Germinal center (tissue), 1 donor: ENCODE data around the gene FOSB.
"Not testable (repeated sequence)": the region's sequence is repeated elsewhere in the genome, so short reads cannot be mapped to it uniquely, and the experiment has no call there.

Experiments used
- DNase-seq: peaks from one replicate; pipeline ENCODE4 v3.0.0; 2012; ENCODE audit warnings: mixed read lengths, low spot score

The FOSB gene

GRCh38 chr19:45506246-45506988 lies 38.6 kb downstream of the FOSB start:
- DNase-seq: peak; percentile 91

DNA sequence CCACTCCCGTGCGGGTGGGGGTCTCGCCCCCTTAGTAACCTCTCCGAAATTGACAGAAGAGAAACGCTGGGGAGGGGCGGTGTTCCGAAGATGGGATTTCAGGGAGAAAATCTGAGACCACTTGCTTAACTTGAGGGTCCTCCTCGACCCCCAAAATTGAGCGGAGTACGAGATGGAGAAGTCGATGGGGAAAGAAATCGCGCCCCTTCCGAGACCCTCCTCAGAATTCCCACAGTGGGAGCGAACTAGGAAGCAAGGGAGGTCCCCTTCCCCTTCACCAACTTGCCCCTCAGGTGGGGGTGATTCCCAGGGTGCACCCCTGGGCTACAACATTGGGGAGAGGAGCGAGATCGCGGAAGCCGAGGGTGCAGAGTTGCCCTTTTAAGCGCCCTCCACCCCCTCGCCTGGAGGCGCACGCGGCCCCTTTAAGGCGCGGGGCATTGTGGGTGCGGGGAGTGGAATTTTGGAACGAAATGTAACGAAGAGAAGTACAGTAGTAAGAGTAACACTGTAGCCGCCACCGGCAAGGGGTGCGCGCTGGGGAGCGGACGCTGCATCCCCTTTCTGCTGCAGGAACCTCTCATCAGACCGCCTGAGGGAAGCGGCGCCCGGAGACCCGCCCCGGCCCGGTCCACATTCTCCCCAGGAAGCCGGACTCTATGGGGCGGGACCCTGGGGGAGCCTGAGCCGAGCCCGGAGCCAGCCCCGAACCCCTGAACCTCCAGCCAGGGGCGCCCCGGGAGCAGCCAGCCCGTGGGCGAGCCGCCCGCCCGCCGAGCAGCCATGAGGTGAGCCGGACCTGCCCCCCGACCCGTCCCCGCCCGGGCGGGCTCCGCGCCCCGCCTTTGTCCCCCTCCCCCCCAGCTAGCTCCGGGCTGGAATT lies 39.4 kb downstream of the FOSB start, which contains the start of gene VASP:
Gene VASP, plus strand, starts transcription at position 491 of the 883 bp plus-strand sequence. Its CDS starts 293 bp downstream, at position 784.
- peak; percentile 86 for DNase-seq

- DNase-seq: no peak
Measured at GRCh38 chr19:45507872-45508416, 40.1 kb downstream of the FOSB start.

DNA sequence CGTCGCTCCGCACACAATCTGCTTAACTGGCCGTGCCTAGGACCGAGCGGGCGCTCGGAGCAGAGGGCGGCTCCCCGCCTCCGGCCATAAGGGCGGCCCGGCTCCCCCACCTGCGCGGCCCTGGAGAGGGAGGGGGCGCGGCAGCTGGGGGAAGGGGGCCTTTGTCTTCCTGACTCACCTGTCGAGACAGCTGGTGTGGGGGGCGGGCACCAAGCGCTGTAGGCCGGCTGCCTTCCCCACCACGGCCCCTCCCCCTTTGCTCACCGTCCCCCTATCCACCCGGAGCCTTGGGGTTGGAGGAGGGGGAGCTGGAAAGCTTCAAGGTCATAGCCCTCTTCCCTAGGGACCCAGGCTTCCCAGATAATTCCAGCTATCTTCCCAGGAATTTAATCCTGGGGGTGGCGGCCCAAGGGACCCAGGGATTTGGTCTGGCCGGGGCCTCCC lies 40.6 kb downstream of the FOSB start:
- DNase-seq: peak; percentile 46

- DNase-seq: peak; percentile 65
Measured at GRCh38 chr19:45508861-45509691, 41.3 kb downstream of the FOSB start.

GRCh38 chr19:45509692-45510015 lies 41.9 kb downstream of the FOSB start:
- DNase-seq: no peak

DNA sequence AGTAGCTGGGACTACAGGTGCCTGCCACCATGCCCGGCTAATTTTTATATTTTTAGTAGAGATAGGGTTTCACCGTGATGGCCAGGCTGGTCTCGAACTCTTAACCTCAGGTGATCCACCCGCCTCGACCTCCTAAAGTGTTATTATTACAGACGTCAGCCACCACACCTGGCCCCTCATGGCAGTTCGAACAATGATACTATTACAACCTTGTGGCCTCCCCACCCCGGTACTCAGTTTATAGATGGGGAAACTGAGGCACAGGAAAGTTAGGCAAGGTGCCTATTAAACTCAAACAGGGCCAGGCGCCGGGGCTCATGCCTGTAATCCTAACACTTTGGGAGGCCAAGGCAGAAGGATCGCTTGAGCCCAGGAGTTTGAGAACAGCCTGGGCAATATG lies 42.6 kb downstream of the FOSB start:
- not testable (repeated sequence) for DNase-seq

DNA sequence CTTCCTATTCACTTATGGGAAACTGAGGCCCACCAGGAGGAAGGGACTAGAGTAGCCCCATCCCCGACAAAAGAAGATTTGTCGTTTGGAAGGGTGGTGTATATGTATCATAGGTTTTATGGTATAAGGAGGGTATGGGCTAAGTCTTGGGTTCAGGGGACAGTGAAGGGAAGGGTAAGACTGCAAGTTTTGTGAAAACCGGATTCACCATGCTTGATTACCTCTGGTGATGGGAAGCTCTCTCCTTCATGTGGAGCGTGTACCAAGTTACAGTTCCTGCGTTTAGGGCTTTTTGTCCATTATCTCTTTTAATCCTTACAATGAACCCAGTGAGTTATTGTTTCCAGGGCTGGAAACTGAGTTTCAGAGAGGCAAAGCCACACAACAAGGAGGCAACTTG lies 43.3 kb downstream of the FOSB start:
- DNase-seq: no peak

GRCh38 chr19:45512881-45513483 lies 45.2 kb downstream of the FOSB start:
- no peak for DNase-seq

DNA sequence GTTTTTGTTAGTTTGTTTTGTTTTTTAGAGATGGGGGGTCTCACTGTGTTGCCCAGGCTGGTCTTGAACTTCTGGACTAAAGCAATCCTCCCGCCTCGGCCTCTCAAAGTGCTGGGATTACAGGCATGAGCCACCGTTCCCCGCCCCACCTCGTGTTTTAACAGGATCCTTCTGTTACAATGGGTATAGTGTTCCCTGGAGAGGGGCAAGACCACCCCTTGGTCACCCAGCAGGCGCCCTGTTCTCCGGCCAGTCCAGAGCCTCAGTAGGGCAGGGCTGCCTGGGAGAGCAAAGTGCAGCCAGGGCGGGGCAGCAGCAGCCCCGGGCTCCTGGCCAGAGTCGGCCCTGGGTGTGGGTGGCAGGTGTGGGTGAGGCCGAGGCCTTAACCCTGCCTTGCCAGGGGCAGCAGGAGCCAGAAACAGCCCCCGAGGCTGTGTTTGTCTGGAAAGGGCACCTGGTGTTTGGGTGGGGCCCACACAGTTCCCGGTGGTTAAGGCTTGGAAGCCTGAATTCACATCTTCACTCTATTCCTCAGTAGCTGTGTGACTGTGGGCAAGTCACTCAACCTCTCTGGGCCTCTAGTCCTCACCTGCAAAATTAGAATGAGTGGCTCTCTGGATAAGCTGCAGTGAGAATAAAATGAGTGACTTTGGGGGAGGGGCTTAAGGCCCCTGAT lies 46.7 kb downstream of the FOSB start:
- DNase-seq: no peak

DNA sequence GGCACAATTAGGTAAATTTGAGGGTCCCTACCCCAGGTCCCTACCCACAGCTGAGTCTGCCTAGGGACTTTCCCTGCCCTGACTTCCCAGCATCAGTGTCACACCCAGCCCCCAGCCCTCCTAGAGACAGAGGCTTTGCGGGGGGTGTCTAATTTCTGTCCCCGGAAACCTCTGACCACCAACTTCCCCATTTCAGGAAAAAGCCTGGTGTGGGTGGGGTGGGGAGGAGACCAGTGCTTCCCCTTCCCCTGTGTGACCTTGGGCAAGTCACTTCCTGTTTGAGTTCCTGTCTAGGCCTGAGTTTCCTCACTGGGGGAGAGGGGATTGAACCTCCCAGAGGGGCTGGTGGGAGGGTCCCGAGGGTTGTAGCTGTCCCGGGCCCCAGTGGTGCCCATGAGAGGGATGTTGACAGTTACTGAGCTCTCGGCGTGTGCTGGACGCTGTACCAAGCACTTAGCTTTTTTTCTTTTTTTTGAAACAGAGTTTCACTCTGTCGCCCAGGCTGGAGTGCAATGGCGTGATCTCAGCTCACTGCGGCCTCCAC lies 47.4 kb downstream of the FOSB start:
- DNase-seq: peak; percentile 74

GRCh38 chr19:45515807-45516401 lies 48.1 kb downstream of the FOSB start:
- peak; percentile 10 for DNase-seq

GRCh38 chr19:45517238-45517637 lies 49.4 kb downstream of the FOSB start:
- no peak for DNase-seq

DNA sequence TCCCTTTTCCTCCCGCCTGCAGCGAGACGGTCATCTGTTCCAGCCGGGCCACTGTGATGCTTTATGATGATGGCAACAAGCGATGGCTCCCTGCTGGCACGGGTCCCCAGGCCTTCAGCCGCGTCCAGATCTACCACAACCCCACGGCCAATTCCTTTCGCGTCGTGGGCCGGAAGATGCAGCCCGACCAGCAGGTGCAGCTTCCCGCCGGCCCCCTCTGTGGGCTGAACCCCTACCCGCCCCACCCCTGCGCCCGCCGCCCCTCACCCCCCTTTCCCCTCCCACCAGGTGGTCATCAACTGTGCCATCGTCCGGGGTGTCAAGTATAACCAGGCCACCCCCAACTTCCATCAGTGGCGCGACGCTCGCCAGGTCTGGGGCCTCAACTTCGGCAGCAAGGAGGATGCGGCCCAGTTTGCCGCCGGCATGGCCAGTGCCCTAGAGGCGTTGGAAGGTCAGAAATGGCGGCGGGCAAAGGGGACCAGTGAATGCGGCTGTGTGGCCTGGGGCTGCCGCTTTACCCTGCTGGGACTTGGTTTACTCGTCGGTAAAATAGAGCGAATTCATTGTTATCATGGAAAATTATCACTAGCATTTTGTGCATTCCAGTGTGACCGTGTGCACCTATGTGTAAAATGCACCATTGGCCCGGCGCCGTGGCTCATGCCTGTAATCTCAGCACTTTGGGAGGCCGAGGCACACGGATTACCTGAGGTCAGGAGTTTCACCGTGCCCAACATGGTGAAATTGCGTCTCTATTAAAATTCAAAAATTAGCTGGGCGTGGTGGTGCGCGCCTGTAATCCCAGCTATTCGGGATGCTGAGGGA lies 50.1 kb downstream of the FOSB start:
- no peak for DNase-seq

DNA sequence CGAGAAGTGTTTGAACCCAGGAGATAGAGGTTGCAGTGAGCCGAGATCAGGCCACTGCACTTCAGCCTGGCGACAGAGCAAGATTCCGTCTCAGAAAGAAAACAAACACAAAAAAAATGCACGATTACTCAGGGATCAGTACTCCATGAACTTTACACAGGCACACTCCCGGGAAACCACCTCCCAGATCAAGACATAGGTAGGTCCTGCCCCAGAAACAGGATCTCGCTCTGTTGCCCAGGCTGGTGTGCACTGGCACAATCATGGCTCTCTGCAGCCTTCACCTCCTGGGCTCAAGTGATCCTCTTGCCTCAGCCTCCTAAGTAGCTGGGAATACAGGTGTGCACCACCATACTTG lies 50.7 kb downstream of the FOSB start:
- DNase-seq: no peak

DNA sequence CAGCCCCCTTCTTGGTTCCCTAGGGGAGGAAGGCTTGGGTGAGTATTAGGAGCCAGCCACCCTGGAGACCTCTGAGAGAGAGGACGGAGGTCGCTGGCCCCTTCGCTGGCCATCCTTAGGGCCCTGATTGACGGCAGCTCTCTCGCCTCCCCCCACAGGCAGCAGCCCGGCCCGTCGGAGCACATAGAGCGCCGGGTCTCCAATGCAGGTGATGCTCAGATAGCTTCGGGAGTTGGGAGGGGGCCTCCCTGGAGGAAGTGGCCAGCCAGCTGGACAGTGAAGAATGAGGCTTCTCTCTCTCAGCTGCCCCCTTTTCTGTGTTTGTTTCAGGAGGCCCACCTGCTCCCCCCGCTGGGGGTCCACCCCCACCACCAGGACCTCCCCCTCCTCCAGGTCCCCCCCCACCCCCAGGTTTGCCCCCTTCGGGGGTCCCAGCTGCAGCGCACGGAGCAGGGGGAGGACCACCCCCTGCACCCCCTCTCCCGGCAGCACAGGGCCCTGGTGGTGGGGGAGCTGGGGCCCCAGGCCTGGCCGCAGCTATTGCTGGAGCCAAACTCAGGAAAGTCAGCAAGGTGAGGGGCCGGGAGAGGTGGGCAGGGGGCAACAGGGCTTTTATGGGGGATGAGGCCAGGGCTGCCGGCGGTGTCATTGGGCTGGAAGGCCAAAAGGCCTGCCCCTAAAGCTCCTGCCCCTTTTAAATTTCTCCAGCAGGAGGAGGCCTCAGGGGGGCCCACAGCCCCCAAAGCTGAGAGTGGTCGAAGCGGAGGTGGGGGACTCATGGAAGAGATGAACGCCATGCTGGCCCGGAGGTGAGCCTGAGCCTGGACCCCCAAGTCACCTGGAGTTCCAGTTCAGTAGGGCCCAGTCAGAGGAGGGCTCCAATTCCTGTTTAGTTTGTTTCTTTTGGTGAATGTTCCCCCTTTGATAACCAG lies 54.5 kb downstream of the FOSB start:
- DNase-seq: no peak

GRCh38 chr19:45523642-45524256 lies 56.0 kb downstream of the FOSB start:
- peak; percentile 88 for DNase-seq

DNA sequence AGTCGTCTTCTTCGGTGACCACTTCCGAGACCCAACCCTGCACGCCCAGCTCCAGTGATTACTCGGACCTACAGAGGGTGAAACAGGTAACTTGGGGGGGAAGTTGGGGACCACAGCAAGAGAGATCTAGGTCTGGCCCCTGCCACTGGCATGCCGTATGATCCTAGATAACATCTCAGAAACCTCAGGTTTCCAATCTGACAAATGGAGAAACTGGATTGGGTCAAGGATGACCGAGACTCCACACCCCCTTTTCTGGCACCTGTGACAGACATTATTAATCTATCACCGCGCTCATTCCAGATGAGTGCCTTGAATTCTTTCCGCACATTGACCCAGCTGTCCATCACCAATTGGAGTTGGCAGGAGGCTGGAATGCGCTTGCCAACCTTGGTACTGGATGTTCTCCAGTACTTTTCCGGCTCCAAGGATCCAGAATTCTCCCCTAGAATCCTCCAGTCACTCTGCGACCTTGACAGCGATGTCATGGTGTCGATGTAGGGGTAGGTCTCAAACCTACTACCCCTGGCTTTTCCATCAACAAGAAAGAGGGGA lies 56.9 kb downstream of the FOSB start:
- DNase-seq: no peak
